T-cell (primary cell): ENCODE measurements around the gene POLE4. TPM values are rescaled to one million over a fixed set of nuclear protein-coding genes. Genes with fewer than 3 reads are reported as not detected.

Experiments
- ATAC-seq, 4 experiments: fragments of 200-7000 bp in 3 of 4; fragments of 150-1000 bp in 1 of 4; cut with Tn5 transposase; replicated peaks in 1 of 4; 1 replicate in 3 of 4; 2 replicates in 1 of 4; pipeline ENCODE4 v1.10.0; 2021; ENCODE audit warnings: moderate library complexity in 3 of 4, mild to moderate bottlenecking in 2 of 4, moderate number of reproducible peaks in 1 of 4
- CTCF ChIA-PET, 2 donors: fragments of 300-600 bp; sonication (Branson Sonifier 250); formaldehyde crosslinking; loops; one replicate each; lab custom pipeline; 2022; ENCODE audit warnings: antibody characterized with exemption in 2 of 2; lab: Charles Lee
- POLR2A ChIA-PET, 2 donors: fragments of 300-600 bp; sonication (Branson Sonifier 250); formaldehyde crosslinking; loops; one replicate each; lab custom pipeline; 2022; ENCODE audit warnings: antibody characterized with exemption in 2 of 2; lab: Charles Lee
- DNase-seq, 35 experiments: peaks; one replicate each; pipeline versions ENCODE4 v3.0.0 to v3.0.0-alpha.2; 2013 to 2023
- H3K27ac ChIP-seq: one replicate; pipeline ENCODE4 v1.5.1; 2013; ENCODE audit warnings: low read length
- H3K27me3 ChIP-seq, 2 experiments: replicated peaks in 1 of 2; 1 replicate in 1 of 2; 2 replicates in 1 of 2; pipeline versions ENCODE4 v1.6.1 to v1.7.0; 2013; ENCODE audit warnings: low read length in 1 of 2, mixed read lengths in 1 of 2; ENCODE audit not compliant: control insufficient read depth in 2 of 2, insufficient read depth in 2 of 2; ENCODE audit errors: extremely low read depth in 1 of 2
- H3K36me3 ChIP-seq, 2 donors: 1 replicate in 1 of 2; 2 replicates in 1 of 2; pipeline versions ENCODE4 v1.6.1 to v1.7.0; 2013; ENCODE audit warnings: low read length in 1 of 2; ENCODE audit not compliant: control insufficient read depth in 2 of 2, insufficient read depth in 1 of 2; ENCODE audit errors: extremely low read depth in 1 of 2
- H3K4me1 ChIP-seq, 2 experiments: 1 replicate in 1 of 2; 2 replicates in 1 of 2; pipeline versions ENCODE4 v1.6.1 to v1.7.0; 2013; ENCODE audit warnings: low read length in 2 of 2, mixed read lengths in 1 of 2; ENCODE audit not compliant: insufficient read depth in 2 of 2, control insufficient read depth in 1 of 2; ENCODE audit errors: extremely low read depth in 1 of 2
- H3K4me3 ChIP-seq, 2 donors: 1 replicate in 1 of 2; 2 replicates in 1 of 2; pipeline versions ENCODE4 v1.5.1 to v1.7.0; 2013; ENCODE audit warnings: mild to moderate bottlenecking in 2 of 2, low read length in 1 of 2, moderate library complexity in 1 of 2; ENCODE audit not compliant: control insufficient read depth in 1 of 2; ENCODE audit errors: extremely low read depth in 1 of 2
- H3K9me3 ChIP-seq: 2 replicates; pipeline ENCODE4 v1.7.0; 2013
- H3K27ac Mint-ChIP-seq, 2 donors: one replicate each; pipeline ENCODE4 v1.8.0; 2020 to 2021; ENCODE audit warnings: mild to moderate bottlenecking in 2 of 2, mixed read lengths in 2 of 2
- H3K27me3 Mint-ChIP-seq, 2 donors: one replicate each; pipeline ENCODE4 v1.8.0; 2021 to 2022; ENCODE audit warnings: mixed read lengths in 2 of 2
- H3K36me3 Mint-ChIP-seq: one replicate; pipeline ENCODE4 v1.8.0; 2021; ENCODE audit warnings: mixed read lengths
- H3K4me1 Mint-ChIP-seq, 3 donors: one replicate each; pipeline ENCODE4 v1.8.0; 2020 to 2022; ENCODE audit warnings: mixed read lengths in 3 of 3, mild to moderate bottlenecking in 1 of 3
- H3K4me3 Mint-ChIP-seq, 3 donors: one replicate each; pipeline ENCODE4 v1.8.0; 2020 to 2022; ENCODE audit warnings: mild to moderate bottlenecking in 3 of 3, mixed read lengths in 3 of 3, moderate library complexity in 3 of 3
- H3K9me3 Mint-ChIP-seq, 3 donors: one replicate each; pipeline ENCODE4 v1.8.0; 2020 to 2022; ENCODE audit warnings: mixed read lengths in 3 of 3
- WGBS: methylation state at CpG from one replicate; pipeline ENCODE4 v1.1.5; 2013; ENCODE audit warnings: missing lambda C conversion rate; ENCODE audit not compliant: insufficient coverage; 5-methylcytosine and 5-hydroxymethylcytosine counted together
- total RNA-seq, 35 experiments: library from RNA in 6 of 35; stranded (reverse) in 6 of 35; fragments of 120-200 nt in 1 of 35; gene quantifications; one replicate each; pipeline versions ENCODE4 v1.2.1 to v1.2.4 and lab custom pipeline; 2013 to 2026

POLE4 gene
- total RNA-seq, 5 donors from 2014 or later (not counting 1 experiment from before 2014, with no cell fraction given), result 41.0 to 51.9 (median 47.6) TPM

- Mint-ChIP-seq H3K4me3 (peak overlapping the region; percentile 77 to 82 (median 81)), H3K4me1 (peaks cover 48 to 54% (median 54%) of the 10 kb centered on the region in 3 donors), H3K27me3 (no peaks in the 10 kb centered on the region), H3K27ac (peak overlapping the region; percentile 75 to 93), H3K36me3 (peaks cover 28% of the 10 kb centered on the region), H3K9me3 (no peaks in the 10 kb centered on the region)
- WGBS, result 48% methylated on average over 3 of the region's 4 CpGs
- Histone ChIP-seq H3K9me3 (no peaks in the 10 kb centered on the region), H3K4me3 (peak overlapping the region in 1 of 2 donors; percentile 70), H3K36me3 (no peaks in the 10 kb centered on the region), H3K27me3 (no peaks in the 10 kb centered on the region), H3K27ac (peak overlapping the region; percentile 59), H3K4me1 (peaks cover 6 to 16% of the 10 kb centered on the region in 2 experiments)
- ChIA-PET POLR2A (interaction anchor here in 1 of 2 donors (0.6 to 0.7 kb wide), 2 partner anchors 17 to 32 kb away, joined by 3 read pairs; no protein-coding TSS in a partner anchor), CTCF (interaction anchor here in 1 of 2 donors (0.6 to 1.0 kb wide), 2 partner anchors 42 to 404 kb away, joined by 3 read pairs; partner anchors contain the start of gene LOXL3)
- no peak for DNase-seq
- ATAC-seq, result no peak
Observed at GRCh38 chr2:74957886-74958273, 563 bp upstream of the POLE4 start.

- Histone ChIP-seq H3K4me3 (peak overlapping the region in 1 of 2 donors; percentile 70), H3K9me3 (no peaks in the 10 kb centered on the region), H3K27me3 (no peaks in the 10 kb centered on the region), H3K27ac (peak overlapping the region; percentile 85), H3K36me3 (peaks cover 0 to 2% of the 10 kb centered on the region in 2 donors), H3K4me1 (peaks cover 2 to 16% of the 10 kb centered on the region in 2 experiments)
- no peaks in the 10 kb centered on the region for H3K27me3 Mint-ChIP-seq
- H3K9me3 Mint-ChIP-seq, result no peaks in the 10 kb centered on the region
- WGBS, result 87% methylated on average over 3 of the region's 10 CpGs
- peak overlapping the region; percentile 80 to 93 for H3K27ac Mint-ChIP-seq
- POLR2A ChIA-PET, result no interaction called here
- CTCF ChIA-PET, result no interaction called here
- peaks cover 49 to 56% (median 51%) of the 10 kb centered on the region in 3 donors for H3K4me1 Mint-ChIP-seq
- H3K36me3 Mint-ChIP-seq, result peaks cover 37% of the 10 kb centered on the region
- H3K4me3 Mint-ChIP-seq, result peak overlapping the region; percentile 77 to 82 (median 81)
- no peak for ATAC-seq
- peak in 23 of 35 experiments; percentile 2 to 46 (median 15) for DNase-seq
Observed at GRCh38 chr2:74959106-74959751, 786 bp downstream of the POLE4 start.

- ChIA-PET POLR2A (interaction anchor here in 1 of 2 donors (0.6 to 1.2 kb wide), 2 partner anchors 13 to 57 kb away, joined by 4 read pairs; no protein-coding TSS in a partner anchor), CTCF (interaction anchor here in 1 of 2 donors (0.6 kb wide), 1 partner anchor 1538 kb away, joined by 10 read pairs; no protein-coding TSS in a partner anchor)
- H3K9me3 Mint-ChIP-seq, result peaks cover 0 to 10% (median 5%) of the 10 kb centered on the region in 3 donors
Observed at GRCh38 chr2:74966887-74967286, 8.4 kb downstream of the POLE4 start.

GRCh38 chr2:74975016-74975415 lies 16.6 kb downstream of the POLE4 start:
- no peak overlapping the region for H3K27ac ChIP-seq
- H3K4me3 ChIP-seq, result no peak overlapping the region
- no peaks in the 10 kb centered on the region for H3K9me3 Mint-ChIP-seq
- no peaks in the 10 kb centered on the region for H3K9me3 ChIP-seq
- H3K4me3 Mint-ChIP-seq, result no peak overlapping the region
- no peaks in the 10 kb centered on the region for H3K27me3 ChIP-seq
- H3K27me3 Mint-ChIP-seq, result no peaks in the 10 kb centered on the region
- ChIA-PET POLR2A (no interaction called here), CTCF (no interaction called here)
- 100% methylated on average over 1 of the region's 7 CpGs for WGBS
- H3K4me1 Mint-ChIP-seq, result peaks cover 6 to 22% (median 7%) of the 10 kb centered on the region in 3 donors
- DNase-seq (no peak), ATAC-seq (no peak)
- no peaks in the 10 kb centered on the region for H3K36me3 ChIP-seq
- peaks cover 34% of the 10 kb centered on the region for H3K36me3 Mint-ChIP-seq
- H3K4me1 ChIP-seq, result peaks cover 0 to 2% of the 10 kb centered on the region in 2 experiments
- no peak overlapping the region for H3K27ac Mint-ChIP-seq

More at GRCh38 chr2:74966887-74967286, 8.4 kb downstream of the POLE4 start:
- no peaks in the 10 kb centered on the region for H3K27me3 Mint-ChIP-seq
- H3K4me1 Mint-ChIP-seq, result peaks cover 22 to 37% (median 37%) of the 10 kb centered on the region in 3 donors
- H3K4me3 Mint-ChIP-seq, result peak overlapping the region in 1 of 3 donors; percentile 3
- H3K27me3 ChIP-seq, result no peaks in the 10 kb centered on the region
- no peak overlapping the region for H3K4me3 ChIP-seq
- peaks cover 5 to 7% of the 10 kb centered on the region in 2 donors for H3K36me3 ChIP-seq
- no CpG with 5 or more reads among the region's 1 CpG for WGBS
- no peaks in the 10 kb centered on the region for H3K4me1 ChIP-seq
- DNase-seq, result no peak
- H3K36me3 Mint-ChIP-seq, result peaks cover 61% of the 10 kb centered on the region
- no peaks in the 10 kb centered on the region for H3K9me3 ChIP-seq
- peak in 1 of 4 experiments; percentile 57 for ATAC-seq
- H3K27ac Mint-ChIP-seq, result peak overlapping the region; percentile 39 to 65
- H3K27ac ChIP-seq, result no peak overlapping the region

- H3K4me1 ChIP-seq, result peaks cover 0 to 2% of the 10 kb centered on the region in 2 experiments
- DNase-seq, result no peak
- CTCF ChIA-PET, result no interaction called here
- no peaks in the 10 kb centered on the region for H3K27me3 Mint-ChIP-seq
- no peak overlapping the region for H3K27ac ChIP-seq
- POLR2A ChIA-PET, result no interaction called here
- no peak overlapping the region for H3K4me3 ChIP-seq
- no peak overlapping the region for H3K4me3 Mint-ChIP-seq
- no peak for ATAC-seq
- H3K27me3 ChIP-seq, result no peaks in the 10 kb centered on the region
- peaks cover 36% of the 10 kb centered on the region for H3K36me3 Mint-ChIP-seq
- no peaks in the 10 kb centered on the region for H3K36me3 ChIP-seq
- no peak overlapping the region for H3K27ac Mint-ChIP-seq
- no peaks in the 10 kb centered on the region for H3K9me3 ChIP-seq
- H3K4me1 Mint-ChIP-seq, result peaks cover 6 to 15% (median 8%) of the 10 kb centered on the region in 3 donors
- no peaks in the 10 kb centered on the region for H3K9me3 Mint-ChIP-seq
Observed at GRCh38 chr2:74979844-74980243, 21.4 kb downstream of the POLE4 start.

GRCh38 chr2:74982577-74982976 lies 24.1 kb downstream of the POLE4 start:
- peaks cover 0 to 2% of the 10 kb centered on the region in 2 experiments for H3K4me1 ChIP-seq
- WGBS, result no CpG with 5 or more reads among the region's 3 CpGs
- POLR2A ChIA-PET, result no interaction called here
- DNase-seq (no peak), ATAC-seq (no peak)
- Mint-ChIP-seq H3K27ac (no peak overlapping the region), H3K4me3 (no peak overlapping the region), H3K4me1 (peaks cover 6 to 15% (median 8%) of the 10 kb centered on the region in 3 donors), H3K27me3 (no peaks in the 10 kb centered on the region), H3K9me3 (peaks cover 0 to 5% (median 0%) of the 10 kb centered on the region in 3 donors), H3K36me3 (peaks cover 30% of the 10 kb centered on the region)
- no peak overlapping the region for H3K27ac ChIP-seq
- H3K9me3 ChIP-seq, result no peaks in the 10 kb centered on the region
- CTCF ChIA-PET, result no interaction called here
- H3K36me3 ChIP-seq, result no peaks in the 10 kb centered on the region
- H3K27me3 ChIP-seq, result no peaks in the 10 kb centered on the region
- no peak overlapping the region for H3K4me3 ChIP-seq
